Trophoblast cell (in vitro differentiated cells and primary cell): ENCODE measurements around the gene UBAC2.
"Not testable (repeated sequence)": the region's sequence is repeated elsewhere in the genome, so short reads cannot be mapped to it uniquely, and the experiment has no call there.

Experiments used
- DNase-seq, 2 donors: peaks; one replicate each; pipeline ENCODE4 v3.0.0-alpha.2; 2016
- H2AFZ ChIP-seq: 2 replicates; pipeline ENCODE4 v1.6.1; 2013; ENCODE audit warnings: low read length, moderate library complexity, mild to moderate bottlenecking; ENCODE audit not compliant: insufficient read depth, poor library complexity
- H2AK5ac ChIP-seq: 2 replicates; pipeline ENCODE4 v1.6.1; 2013; ENCODE audit warnings: mild to moderate bottlenecking, low read length
- H2BK120ac ChIP-seq: 2 replicates; pipeline ENCODE4 v1.6.1; 2013; ENCODE audit warnings: low read length, mild to moderate bottlenecking, moderate library complexity; ENCODE audit not compliant: insufficient read depth, poor library complexity
- H2BK12ac ChIP-seq: 2 replicates; pipeline ENCODE4 v1.6.1; 2013; ENCODE audit warnings: mild to moderate bottlenecking, low read length, moderate library complexity
- H2BK5ac ChIP-seq: 2 replicates; pipeline ENCODE4 v1.6.1; 2013; ENCODE audit warnings: low read length, low read depth, moderate library complexity, mild to moderate bottlenecking; ENCODE audit not compliant: poor library complexity
- H3K14ac ChIP-seq: 2 replicates; pipeline ENCODE4 v1.6.1; 2013; ENCODE audit warnings: mild to moderate bottlenecking, low read length
- H3K18ac ChIP-seq: 2 replicates; pipeline ENCODE4 v1.6.1; 2013; ENCODE audit warnings: mild to moderate bottlenecking, low read length
- H3K23ac ChIP-seq: 2 replicates; pipeline ENCODE4 v1.6.1; 2013; ENCODE audit warnings: low read length
- H3K27ac ChIP-seq: 2 replicates; pipeline ENCODE4 v1.5.1; 2013; ENCODE audit warnings: low read depth, mild to moderate bottlenecking, inconsistent platforms, low read length, moderate library complexity
- H3K27me3 ChIP-seq: 2 replicates; pipeline ENCODE4 v1.6.1; 2013; ENCODE audit warnings: inconsistent platforms, mild to moderate bottlenecking, low read length, moderate library complexity; ENCODE audit not compliant: insufficient read depth
- H3K36me3 ChIP-seq, 2 experiments: 1 replicate in 1 of 2; 2 replicates in 1 of 2; pipeline ENCODE4 v1.6.1; 2013; ENCODE audit warnings: low read length in 2 of 2, mild to moderate bottlenecking in 2 of 2, moderate library complexity in 1 of 2; ENCODE audit not compliant: insufficient read depth in 2 of 2, control insufficient read depth in 1 of 2
- H3K4ac ChIP-seq: 2 replicates; pipeline ENCODE4 v1.6.1; 2013; ENCODE audit warnings: low read depth, mild to moderate bottlenecking, low read length, moderate library complexity
- H3K4me1 ChIP-seq, 2 experiments: 1 replicate in 1 of 2; 2 replicates in 1 of 2; pipeline ENCODE4 v1.6.1; 2013; ENCODE audit warnings: low read length in 2 of 2, mild to moderate bottlenecking in 2 of 2, moderate library complexity in 1 of 2; ENCODE audit not compliant: insufficient read depth in 2 of 2, control insufficient read depth in 1 of 2
- H3K4me2 ChIP-seq: 2 replicates; pipeline ENCODE4 v1.6.1; 2013; ENCODE audit warnings: inconsistent platforms, mild to moderate bottlenecking, low read length, moderate library complexity
- H3K4me3 ChIP-seq: 2 replicates; pipeline ENCODE4 v1.5.1; 2013; ENCODE audit warnings: mild to moderate bottlenecking, low read depth, low read length, inconsistent platforms
- H3K79me1 ChIP-seq: one replicate; pipeline ENCODE4 v1.6.1; 2013; ENCODE audit warnings: low read length
- H3K79me2 ChIP-seq: 2 replicates; pipeline ENCODE4 v1.6.1; 2013; ENCODE audit warnings: low read length, mild to moderate bottlenecking; ENCODE audit not compliant: control insufficient read depth, insufficient read depth, poor library complexity
- H3K9ac ChIP-seq: 2 replicates; pipeline ENCODE4 v1.6.1; 2013; ENCODE audit warnings: mild to moderate bottlenecking, low read length
- H3K9me3 ChIP-seq: 2 replicates; pipeline ENCODE4 v1.6.1; 2013; ENCODE audit warnings: low read depth, mild to moderate bottlenecking, control low read depth, inconsistent platforms, low read length; ENCODE audit not compliant: insufficient read depth
- H4K12ac ChIP-seq: 2 replicates; pipeline ENCODE4 v1.6.1; 2013; ENCODE audit warnings: low read depth, mild to moderate bottlenecking, low read length, moderate library complexity
- H4K8ac ChIP-seq: 2 replicates; pipeline ENCODE4 v1.6.1; 2013; ENCODE audit warnings: low read depth, mild to moderate bottlenecking, low read length, moderate library complexity
- H4K91ac ChIP-seq: one replicate; pipeline ENCODE4 v1.6.1; 2013; ENCODE audit warnings: low read depth, mild to moderate bottlenecking, low read length, moderate library complexity
- WGBS: extraction: QIAGEN DNeasy Blood & Tissue Kit; methylation state at CpG from one replicate; pipeline ENCODE4 v1.1.7; 2013; ENCODE audit warnings: missing lambda C conversion rate; ENCODE audit not compliant: insufficient read length, insufficient coverage; ENCODE audit errors: extremely low coverage; 5-methylcytosine and 5-hydroxymethylcytosine counted together

The UBAC2 gene

DNA sequence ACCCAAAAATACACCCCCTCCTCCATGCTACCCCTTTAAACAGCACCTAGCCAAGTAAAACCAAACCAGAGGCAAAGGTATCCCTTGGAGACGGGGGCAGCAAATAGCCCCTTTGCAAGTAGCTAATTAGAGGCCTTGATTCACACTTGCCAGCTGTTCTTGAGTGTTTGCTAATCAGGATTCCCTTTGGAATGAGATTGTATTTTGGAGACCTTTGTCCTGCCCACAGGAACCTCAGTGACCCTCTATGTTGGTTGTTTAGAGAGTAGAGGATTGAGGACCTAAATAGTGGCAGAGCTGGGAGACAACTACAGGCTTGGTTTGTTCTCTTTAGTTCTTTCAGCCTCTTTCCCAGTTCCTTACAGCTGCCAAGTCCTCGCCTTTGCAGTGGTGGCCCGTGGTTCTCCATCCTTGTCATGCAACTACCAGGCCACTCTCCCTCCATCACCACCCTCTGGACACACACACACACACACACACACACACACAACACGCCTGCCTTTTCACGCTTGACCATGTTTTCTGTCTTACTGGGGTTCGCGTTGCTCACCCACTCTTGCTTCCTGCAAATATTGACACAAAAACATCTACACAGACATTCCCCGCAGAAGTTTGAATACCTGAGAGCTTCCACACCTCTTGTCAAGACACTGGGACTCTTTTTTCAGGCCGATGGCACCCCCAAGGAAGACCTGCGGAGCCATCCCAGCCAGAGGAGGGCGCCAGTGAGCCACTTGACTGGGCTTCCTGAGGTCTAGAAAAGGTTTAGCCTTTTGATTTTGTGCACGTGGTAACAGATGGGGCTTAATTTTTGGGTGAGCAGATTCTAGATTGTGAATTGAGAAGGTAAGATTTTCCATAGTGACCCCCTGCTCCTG is 186.5 kb downstream of the UBAC2 start:
- peak; percentile 12 to 51 for DNase-seq
- Histone ChIP-seq H3K9me3 (no peaks in the 10 kb centered on the region), H3K27me3 (no peaks in the 10 kb centered on the region), H2BK120ac (no peak overlapping the region), H3K27ac (no peak overlapping the region), H4K8ac (no peak overlapping the region), H4K12ac (no peak overlapping the region), H3K4me1 (no peaks in the 10 kb centered on the region), H3K36me3 (peaks cover 17 to 27% of the 10 kb centered on the region in 2 experiments), H3K14ac (no peak overlapping the region), H2AK5ac (no peak overlapping the region), H2BK5ac (no peak overlapping the region), H3K9ac (no peak overlapping the region), H3K79me1 (no peaks in the 10 kb centered on the region), H3K4me3 (no peak overlapping the region), H2BK12ac (no peak overlapping the region), H3K18ac (no peak overlapping the region), H3K23ac (no peak overlapping the region), H3K4ac (no peak overlapping the region), H2AFZ (no peak overlapping the region), H3K79me2 (no peaks in the 10 kb centered on the region), H4K91ac (no peak overlapping the region), H3K4me2 (no peak overlapping the region)
- WGBS: no CpG with 5 or more reads among the region's 12 CpGs

DNA sequence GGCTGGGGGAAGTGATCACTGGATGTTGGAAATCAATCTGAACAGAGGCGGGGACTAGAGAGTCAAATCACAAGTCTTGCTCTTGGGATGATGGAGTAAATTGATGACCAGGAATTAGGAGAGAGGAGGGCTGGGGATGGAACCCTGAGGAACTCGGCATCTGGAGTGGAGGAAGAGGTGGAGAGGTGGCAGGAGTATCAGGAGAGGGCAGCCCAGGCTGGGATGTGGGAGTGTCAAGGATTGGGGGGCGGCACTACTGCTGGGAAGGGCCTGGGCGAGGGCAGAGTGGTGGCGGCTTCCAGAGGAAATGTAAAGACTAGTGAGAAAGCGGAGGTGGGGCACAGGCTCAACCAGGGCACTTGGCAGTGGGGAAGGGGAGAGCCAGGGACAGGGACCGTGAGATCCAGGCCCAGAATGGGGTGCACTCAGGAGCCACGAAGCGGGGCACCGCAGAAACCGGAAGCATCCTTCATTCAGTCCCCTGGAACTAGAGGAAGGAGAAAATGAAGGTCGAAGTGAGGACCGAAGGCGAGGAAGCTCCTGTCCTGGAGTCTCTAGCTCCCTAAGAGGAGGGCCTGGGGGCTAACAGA is 187.8 kb downstream of the UBAC2 start:
- Histone ChIP-seq H3K79me2 (no peaks in the 10 kb centered on the region), H2BK12ac (no peak overlapping the region), H3K4me3 (no peak overlapping the region), H3K23ac (no peak overlapping the region), H3K9me3 (no peaks in the 10 kb centered on the region), H3K18ac (no peak overlapping the region), H2AFZ (no peak overlapping the region), H2BK120ac (no peak overlapping the region), H3K4ac (no peak overlapping the region), H2AK5ac (no peak overlapping the region), H4K8ac (no peak overlapping the region), H3K27ac (no peak overlapping the region), H3K79me1 (no peaks in the 10 kb centered on the region), H3K4me2 (no peak overlapping the region), H3K14ac (no peak overlapping the region), H2BK5ac (no peak overlapping the region), H4K91ac (no peak overlapping the region), H3K36me3 (peaks cover 17 to 27% of the 10 kb centered on the region in 2 experiments), H4K12ac (no peak overlapping the region), H3K9ac (no peak overlapping the region), H3K27me3 (no peaks in the 10 kb centered on the region), H3K4me1 (no peaks in the 10 kb centered on the region)
- no CpG with 5 or more reads among the region's 14 CpGs for WGBS
- no peak for DNase-seq

DNA sequence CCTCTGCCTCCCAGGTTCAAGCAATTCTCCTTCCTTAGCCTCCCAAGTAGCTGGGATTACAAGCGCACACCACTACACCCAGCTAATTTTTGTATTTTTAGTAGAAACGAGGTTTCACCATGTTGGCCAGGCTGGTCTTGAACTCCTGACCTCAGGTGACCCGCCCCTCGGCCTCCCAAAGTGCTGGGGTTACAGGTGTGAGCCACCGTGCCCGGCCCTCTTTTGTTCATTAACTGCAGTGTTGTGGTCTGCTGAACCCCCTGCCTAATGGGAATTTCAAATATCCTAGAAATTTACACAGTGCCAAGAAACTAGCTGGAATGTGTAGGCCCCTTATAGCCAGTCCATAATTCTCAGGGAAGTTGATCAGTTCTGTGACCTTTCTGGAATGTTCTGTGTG is 188.4 kb downstream of the UBAC2 start:
- not testable (repeated sequence) for H2BK120ac ChIP-seq, H3K9me3 ChIP-seq, H3K23ac ChIP-seq, H2BK12ac ChIP-seq, H4K12ac ChIP-seq, H4K8ac ChIP-seq, H3K79me1 ChIP-seq, H3K27me3 ChIP-seq, H3K4me2 ChIP-seq, H3K4me3 ChIP-seq, H3K79me2 ChIP-seq, H2AK5ac ChIP-seq, H2AFZ ChIP-seq, H2BK5ac ChIP-seq, H3K4me1 ChIP-seq, H3K14ac ChIP-seq, H3K4ac ChIP-seq, DNase-seq, H4K91ac ChIP-seq, H3K18ac ChIP-seq, H3K27ac ChIP-seq, H3K9ac ChIP-seq
- peaks cover 17 to 27% of the 10 kb centered on the region in 2 experiments for H3K36me3 ChIP-seq
- no CpG with 5 or more reads among the region's 6 CpGs for WGBS

DNA sequence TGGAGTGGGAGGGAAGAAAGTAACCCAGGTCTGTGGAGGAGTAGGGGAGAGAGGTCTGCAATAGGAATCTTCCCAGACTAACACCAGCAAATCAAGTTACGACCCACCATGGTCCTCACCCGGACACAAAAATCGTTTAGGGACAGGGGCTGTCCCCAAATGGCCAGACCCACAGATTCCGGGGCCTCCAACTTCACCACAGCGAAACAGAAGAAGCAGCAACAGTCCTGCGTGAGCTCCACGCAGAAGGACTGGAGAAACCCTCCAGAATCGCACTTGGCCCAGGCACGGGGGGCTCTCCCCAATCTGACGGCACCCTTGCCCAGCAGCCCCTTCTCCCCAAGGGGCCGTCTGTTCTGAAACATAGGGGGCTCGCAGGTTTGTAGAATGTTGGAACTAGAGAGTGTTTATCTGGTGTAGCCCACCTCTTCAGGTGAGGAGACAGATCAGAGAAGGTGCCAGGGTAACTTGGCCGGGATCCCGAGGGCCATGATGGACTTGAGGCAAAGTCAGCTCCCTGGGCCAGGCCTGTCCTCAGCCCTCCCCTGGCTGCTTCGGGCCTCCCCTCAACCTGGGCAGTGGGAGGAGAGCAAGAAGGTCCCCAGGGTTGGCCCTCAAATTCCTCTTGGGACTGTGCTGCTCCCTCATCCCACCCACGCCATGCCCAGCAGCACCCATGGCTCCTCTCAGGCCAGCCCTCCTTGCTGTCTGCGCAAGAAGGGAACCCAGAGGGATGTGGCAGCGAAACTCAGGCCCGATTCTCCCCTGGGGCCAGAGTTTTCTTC is 189.1 kb downstream of the UBAC2 start:
- no peak overlapping the region for H4K8ac ChIP-seq

More for the DNA sequence above, 189.1 kb downstream of the UBAC2 start:
- Histone ChIP-seq H2BK12ac (no peak overlapping the region), H3K14ac (no peak overlapping the region), H3K18ac (no peak overlapping the region), H3K4ac (no peak overlapping the region), H3K4me2 (no peak overlapping the region), H3K36me3 (peaks cover 17 to 27% of the 10 kb centered on the region in 2 experiments), H3K4me1 (no peaks in the 10 kb centered on the region), H3K79me1 (no peaks in the 10 kb centered on the region), H3K9me3 (no peaks in the 10 kb centered on the region), H3K23ac (no peak overlapping the region), H3K27me3 (no peaks in the 10 kb centered on the region), H2AK5ac (no peak overlapping the region), H3K79me2 (no peaks in the 10 kb centered on the region), H2BK120ac (no peak overlapping the region), H2BK5ac (no peak overlapping the region), H4K12ac (no peak overlapping the region), H2AFZ (no peak overlapping the region), H4K91ac (no peak overlapping the region), H3K9ac (no peak overlapping the region), H3K4me3 (no peak overlapping the region), H3K27ac (no peak overlapping the region)
- WGBS: no CpG with 5 or more reads among the region's 19 CpGs
- DNase-seq: no peak
